OCI-LY7 (cell line): Measurements from ENCODE around the gene NDUFS6. TPM values are rescaled to one million over a fixed set of nuclear protein-coding genes. Genes with fewer than 3 reads are reported as not detected.

ENCODE experiments used
- BruUV-seq: library from RNA; stranded (reverse); fragments of 400-500 nt; replicated peaks from 2 replicates; lab custom pipeline; 2021; lab: Mats Ljungman, UMichigan
- CTCF ChIA-PET: fragments of 300-600 bp; sonication (Branson Sonifier 250); formaldehyde crosslinking; loops from one replicate; lab custom pipeline; 2022; ENCODE audit warnings: antibody characterized with exemption; ENCODE audit not compliant: unreplicated experiment; lab: Charles Lee
- POLR2A ChIA-PET: fragments of 300-600 bp; sonication (Branson Sonifier 250); formaldehyde crosslinking; loops from one replicate; lab custom pipeline; 2022; ENCODE audit warnings: antibody characterized with exemption; lab: Charles Lee
- DNase-seq: peaks from one replicate; pipeline ENCODE4 v3.0.0-alpha.2; 2015; ENCODE audit warnings: low spot score
- H2AFZ ChIP-seq: fragments of 200-600 bp; sonication (generic), shearing (Covaris generic); 2 replicates; pipeline ENCODE4 v1.6.1; 2014; ENCODE audit warnings: mild to moderate bottlenecking, antibody characterized with exemption, low read length, moderate library complexity
- H3K27ac ChIP-seq: fragments of 200-600 bp; sonication (generic); 2 replicates; pipeline ENCODE4 v1.5.1; 2014; ENCODE audit warnings: mixed run types, low read depth, mild to moderate bottlenecking, moderate library complexity, low read length, inconsistent platforms; ENCODE audit not compliant: poor library complexity, severe bottlenecking
- H3K36me3 ChIP-seq: fragments of 200-600 bp; sonication (generic); 2 replicates; pipeline ENCODE4 v1.6.1; 2014; ENCODE audit warnings: mild to moderate bottlenecking, antibody characterized with exemption, low read length, moderate library complexity, mixed read lengths; ENCODE audit not compliant: insufficient read depth
- H3K4me1 ChIP-seq: fragments of 200-600 bp; sonication (generic); 2 replicates; pipeline ENCODE4 v1.5.1; 2014; ENCODE audit warnings: mild to moderate bottlenecking, low read length; ENCODE audit not compliant: insufficient read depth, poor library complexity, severe bottlenecking
- H3K4me2 ChIP-seq: fragments of 200-600 bp; sonication (generic); 2 replicates; pipeline ENCODE4 v1.6.1; 2014; ENCODE audit warnings: mild to moderate bottlenecking, low read length
- H3K4me3 ChIP-seq: fragments of 200-600 bp; sonication (generic); 2 replicates; pipeline ENCODE4 v1.5.1; 2014; ENCODE audit warnings: mild to moderate bottlenecking, low read depth, low read length; ENCODE audit not compliant: poor library complexity, severe bottlenecking
- H3K79me2 ChIP-seq: fragments of 200-600 bp; sonication (generic); 2 replicates; pipeline ENCODE4 v1.6.1; 2016; ENCODE audit warnings: low read depth, mild to moderate bottlenecking, low read length, moderate library complexity, mixed read lengths; ENCODE audit not compliant: insufficient read depth
- H3K9me2 ChIP-seq: fragments of 200-600 bp; sonication (generic); 2 replicates; pipeline ENCODE4 v1.6.1; 2016; ENCODE audit warnings: mild to moderate bottlenecking, low read length, mixed read lengths; ENCODE audit not compliant: insufficient read depth
- H3K9me3 ChIP-seq: fragments of 200-600 bp; sonication (generic); 2 replicates; pipeline ENCODE4 v1.6.1; 2014; ENCODE audit warnings: mild to moderate bottlenecking, mixed run types, low read length, mixed read lengths
- H4K20me1 ChIP-seq: fragments of 200-600 bp; sonication (generic); 2 replicates; pipeline ENCODE4 v1.6.1; 2014; ENCODE audit warnings: mild to moderate bottlenecking, antibody characterized with exemption, low read length, moderate library complexity, mixed read lengths; ENCODE audit not compliant: insufficient read depth
- EZH2phosphoT487 ChIP-seq: fragments of 200-600 bp; sonication (generic); IDR thresholded peaks from 2 replicates; pipeline ENCODE4 v1.6.1; 2018; ENCODE audit warnings: low read depth, borderline replicate concordance, mild to moderate bottlenecking, mixed run types, antibody characterized with exemption, low read length, moderate library complexity, mixed read lengths
- intact Hi-C: fragments of 100-400 bp; cut with micrococcal nuclease; formaldehyde crosslinking; loops from one replicate; pipeline ENCODE4 v1.10.0; 2022; ENCODE audit not compliant: unreplicated experiment
- total RNA-seq, 2 experiments: library from RNA; depleted of rRNA in 1 of 2; stranded (reverse); fragments of >200 nt in 1 of 2; shearing (Covaris generic) in 1 of 2; gene quantifications; 2 replicates each; pipeline ENCODE4 v1.2.3, GENCODE V29; 2014 to 2022
- TF ChIP-seq, protein P1 (sequence below): fragments of 200-600 bp; sonication (generic); conservative IDR thresholded peaks from 2 replicates; pipeline ENCODE4 v1.5.1; 2014; ENCODE audit warnings: mild to moderate bottlenecking, antibody characterized with exemption, low read length, moderate library complexity, mixed read lengths

Gene NDUFS6
- total RNA-seq, 2 experiments from 2014 or later, result 41.5 to 58.7 TPM

DNA sequence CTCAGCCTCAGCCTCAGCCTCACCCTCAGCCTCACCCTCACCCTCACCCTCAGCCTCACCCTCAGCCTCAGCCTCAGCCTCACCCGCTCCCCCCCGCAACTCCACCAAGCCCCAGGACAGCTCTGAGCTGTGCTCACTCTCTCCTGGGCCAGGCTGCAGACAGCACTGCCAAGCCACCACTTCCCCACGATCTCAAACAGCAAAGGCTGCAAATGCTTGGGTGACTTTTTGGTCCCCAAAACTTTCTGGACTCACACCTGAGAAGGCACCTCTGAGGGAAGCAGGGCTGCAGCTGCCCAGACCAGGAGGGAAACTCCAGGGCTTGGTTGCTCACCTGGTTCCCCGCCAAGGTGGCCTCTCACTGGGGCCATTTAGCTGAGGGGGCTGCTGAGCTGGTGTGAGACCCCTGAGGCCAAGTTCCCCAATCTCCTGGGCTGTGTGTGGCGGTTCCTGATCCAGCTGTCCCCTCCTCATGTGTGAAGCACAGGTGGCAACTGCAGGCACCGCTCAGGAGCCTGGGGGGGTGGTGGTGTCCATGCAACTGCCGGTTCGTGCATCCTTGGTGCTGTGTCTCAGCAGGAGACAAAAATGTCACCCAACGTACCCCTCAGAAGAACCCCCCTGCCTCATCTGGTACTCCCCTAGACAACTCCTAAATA lies 19.4 kb upstream of the NDUFS6 start:
- ChIA-PET CTCF (no interaction called here), POLR2A (interaction anchor here (0.6 to 1.7 kb wide), 3 partner anchors 11 to 245 kb away, joined by 4 to 5 read pairs (median 4); no protein-coding TSS in a partner anchor)
- peaks cover 28% of the 10 kb centered on the region for H3K4me1 ChIP-seq

GRCh38 chr5:1782385-1783215 lies 18.6 kb upstream of the NDUFS6 start:
- no peaks in the 10 kb centered on the region for H3K79me2 ChIP-seq
- POLR2A ChIA-PET, result interaction anchor here (1.4 to 1.7 kb wide), 3 partner anchors 10 to 18 kb away, joined by 3 to 5 read pairs (median 4); no protein-coding TSS in a partner anchor
- no peaks in the 10 kb centered on the region for H3K9me3 ChIP-seq
- intact Hi-C loops, result no loop called here
- H3K4me1 ChIP-seq, result peaks cover 28% of the 10 kb centered on the region
- BruUV-seq, result no TSS peak
- peak overlapping the region; percentile 61 for H3K4me3 ChIP-seq
- CTCF ChIA-PET, result no interaction called here
- TF ChIP-seq EZH2phosphoT487, result no peak
- TF ChIP-seq, protein P1, sequence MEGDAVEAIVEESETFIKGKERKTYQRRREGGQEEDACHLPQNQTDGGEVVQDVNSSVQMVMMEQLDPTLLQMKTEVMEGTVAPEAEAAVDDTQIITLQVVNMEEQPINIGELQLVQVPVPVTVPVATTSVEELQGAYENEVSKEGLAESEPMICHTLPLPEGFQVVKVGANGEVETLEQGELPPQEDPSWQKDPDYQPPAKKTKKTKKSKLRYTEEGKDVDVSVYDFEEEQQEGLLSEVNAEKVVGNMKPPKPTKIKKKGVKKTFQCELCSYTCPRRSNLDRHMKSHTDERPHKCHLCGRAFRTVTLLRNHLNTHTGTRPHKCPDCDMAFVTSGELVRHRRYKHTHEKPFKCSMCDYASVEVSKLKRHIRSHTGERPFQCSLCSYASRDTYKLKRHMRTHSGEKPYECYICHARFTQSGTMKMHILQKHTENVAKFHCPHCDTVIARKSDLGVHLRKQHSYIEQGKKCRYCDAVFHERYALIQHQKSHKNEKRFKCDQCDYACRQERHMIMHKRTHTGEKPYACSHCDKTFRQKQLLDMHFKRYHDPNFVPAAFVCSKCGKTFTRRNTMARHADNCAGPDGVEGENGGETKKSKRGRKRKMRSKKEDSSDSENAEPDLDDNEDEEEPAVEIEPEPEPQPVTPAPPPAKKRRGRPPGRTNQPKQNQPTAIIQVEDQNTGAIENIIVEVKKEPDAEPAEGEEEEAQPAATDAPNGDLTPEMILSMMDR, result no peak
- H3K27ac ChIP-seq, result peak overlapping the region; percentile 21
- H3K4me2 ChIP-seq, result peak overlapping the region; percentile 77
- H3K36me3 ChIP-seq, result no peaks in the 10 kb centered on the region
- peak; percentile 77 for DNase-seq
- peak overlapping the region; percentile 92 for H2AFZ ChIP-seq
- no peaks in the 10 kb centered on the region for H3K9me2 ChIP-seq
- no peaks in the 10 kb centered on the region for H4K20me1 ChIP-seq

More for the DNA sequence above, 19.4 kb upstream of the NDUFS6 start:
- no peak for TF ChIP-seq EZH2phosphoT487
- TF ChIP-seq, protein P1, result no peak
- Histone ChIP-seq H3K4me2 (peak overlapping the region; percentile 77), H2AFZ (peak overlapping the region; percentile 92), H3K9me2 (no peaks in the 10 kb centered on the region), H3K4me3 (peak overlapping the region; percentile 61), H3K79me2 (no peaks in the 10 kb centered on the region), H3K27ac (peak overlapping the region; percentile 21), H3K36me3 (no peaks in the 10 kb centered on the region), H3K9me3 (no peaks in the 10 kb centered on the region), H4K20me1 (no peaks in the 10 kb centered on the region)
- peak; percentile 15 for DNase-seq
- intact Hi-C loops, result no loop called here
- no TSS peak for BruUV-seq
